HepG2 (cell line): Measurements from ENCODE around the gene PEF1. TPM values are rescaled to one million over a fixed set of nuclear protein-coding genes. Genes with fewer than 3 reads are reported as not detected.

Experiments used
- ATAC-seq: fragments of 200-7000 bp; cut with Tn5 transposase; 3 replicates; pipeline ENCODE4 v1.9.1; 2020; ENCODE audit warnings: mild to moderate bottlenecking, moderate library complexity
- BruUV-seq: library from RNA; stranded (reverse); fragments of 400-500 nt; replicated peaks from 2 replicates; lab custom pipeline; 2021; lab: Mats Ljungman, UMichigan
- CTCF ChIA-PET: fragments of 300-600 bp; formaldehyde crosslinking; extraction: SDS; loops from one replicate; lab custom pipeline; 2021; ENCODE audit warnings: low total read pairs, inconsistent platforms, low intra/inter-chr PET ratio; lab: Yijun Ruan, JAX
- POLR2A ChIA-PET: fragments of 350-600 bp; sonication (Branson Sonifier 250); formaldehyde crosslinking; loops from one replicate; lab custom pipeline; 2020; ENCODE audit warnings: antibody characterized with exemption, inconsistent platforms; lab: Yijun Ruan, JAX
- DNase-seq: peaks from one replicate; pipeline ENCODE4 v3.0.0-alpha.2; 2015; ENCODE audit warnings: low spot score
- FAIRE-seq: peaks from 3 replicates; lab custom pipeline; 2011; peaks lifted over from hg19 to GRCh38; lab: Jason Lieb, UNC
- H2AFZ ChIP-seq: one replicate; pipeline ENCODE4 v1.6.1; 2011; ENCODE audit warnings: low read length, inconsistent platforms
- H3K27ac ChIP-seq: fragments of 300-600 bp; 3 replicates; pipeline ENCODE4 v1.8.0; 2011; ENCODE audit warnings: mixed run types, mild to moderate bottlenecking, mixed read lengths, low read length, inconsistent platforms; ENCODE audit not compliant: insufficient read depth; ENCODE audit errors: extremely low read length
- H3K27me3 ChIP-seq, 2 experiments: fragments of 200-600 bp in 1 of 2; 2 replicates in 1 of 2; 3 replicates in 1 of 2; pipeline versions ENCODE4 v1.6.0 to v1.8.0; 2011; ENCODE audit warnings: low read length in 2 of 2, mild to moderate bottlenecking in 2 of 2, moderate library complexity in 2 of 2, inconsistent platforms in 1 of 2; ENCODE audit not compliant: insufficient read depth in 2 of 2, control insufficient read depth in 1 of 2
- H3K36me3 ChIP-seq, 2 experiments: fragments of 200-600 bp in 1 of 2; replicated peaks in 1 of 2; 2 replicates in 1 of 2; 3 replicates in 1 of 2; pipeline versions ENCODE4 v1.5.1 to v1.8.0; 2011; ENCODE audit warnings: low read length in 2 of 2, inconsistent platforms in 1 of 2; ENCODE audit not compliant: insufficient read depth in 2 of 2, control insufficient read depth in 1 of 2
- H3K4me1 ChIP-seq: 2 replicates; pipeline ENCODE4 v1.5.1; 2012; ENCODE audit warnings: low read length, inconsistent platforms; ENCODE audit not compliant: insufficient read depth
- H3K4me2 ChIP-seq: 2 replicates; pipeline ENCODE4 v1.6.0; 2011; ENCODE audit warnings: low read depth, low read length, inconsistent platforms
- H3K4me3 ChIP-seq, 3 experiments: fragments of 200-600 bp in 1 of 3; sonication (generic), shearing (Covaris generic) in 1 of 3; replicated peaks in 1 of 3; 2 replicates each; pipeline ENCODE4 v1.5.1; 2011 to 2016; ENCODE audit warnings: low read length in 3 of 3, inconsistent platforms in 2 of 3, low read depth in 2 of 3, mild to moderate bottlenecking in 2 of 3, control low read depth in 1 of 3, mixed read lengths in 1 of 3; ENCODE audit not compliant: insufficient read depth in 1 of 3
- H3K79me2 ChIP-seq: one replicate; pipeline ENCODE4 v1.6.1; 2011; ENCODE audit warnings: low read length, inconsistent platforms; ENCODE audit not compliant: insufficient read depth
- H3K9ac ChIP-seq: 2 replicates; pipeline ENCODE4 v1.6.0; 2011; ENCODE audit warnings: mild to moderate bottlenecking, low read depth, low read length, inconsistent platforms; ENCODE audit not compliant: insufficient read depth
- H3K9me3 ChIP-seq: 2 replicates; pipeline ENCODE4 v1.5.1; 2012; ENCODE audit warnings: mild to moderate bottlenecking, low read length
- H4K20me1 ChIP-seq: 2 replicates; pipeline ENCODE4 v1.6.0; 2011; ENCODE audit warnings: inconsistent platforms, mild to moderate bottlenecking, low read length, moderate library complexity; ENCODE audit not compliant: insufficient read depth
- MYNN ChIP-seq: sonication (generic); formaldehyde crosslinking; IDR thresholded peaks from 2 replicates; pipeline ENCODE4 v1.4.0; 2020; ENCODE audit warnings: mild to moderate bottlenecking, low read depth, missing genetic modification reagents
- NBN ChIP-seq: fragments of 450-650 bp; conservative IDR thresholded peaks from 2 replicates; pipeline ENCODE4 v1.6.1; 2017
- RBAK ChIP-seq: sonication (generic); formaldehyde crosslinking; IDR thresholded peaks from 2 replicates; pipeline ENCODE4 v1.5.1; 2020; ENCODE audit warnings: mild to moderate bottlenecking, missing genetic modification reagents
- ZNF263 ChIP-seq: sonication (generic); formaldehyde crosslinking; IDR thresholded peaks from 2 replicates; pipeline ENCODE4 v1.4.0; 2020; ENCODE audit warnings: missing genetic modification reagents
- ZNF557 ChIP-seq: sonication (generic); formaldehyde crosslinking; IDR thresholded peaks from 2 replicates; pipeline ENCODE4 v1.4.0; 2020; ENCODE audit warnings: missing genetic modification reagents
- ZNF788 ChIP-seq: sonication (generic); formaldehyde crosslinking; IDR thresholded peaks from 2 replicates; pipeline ENCODE4 v1.5.0; 2020; ENCODE audit warnings: mild to moderate bottlenecking, missing genetic modification reagents, borderline replicate concordance
- WGBS: methylation state at CpG from one replicate; pipeline ENCODE4 v1.1.6; 2017; ENCODE audit warnings: low lambda C conversion rate; 5-methylcytosine and 5-hydroxymethylcytosine counted together
- in situ Hi-C: cut with HindIII; loops from 2 replicates; pipeline ENCODE4 v1.10.0; 2017; ENCODE audit warnings: low pct_unique_long_range_greater_than_20kb; ENCODE audit not compliant: extremely low pct_ligation_motif_present
- intact Hi-C: fragments of 100-400 bp; cut with micrococcal nuclease; formaldehyde crosslinking; loops from one replicate; pipeline ENCODE4 v1.10.0; 2022; ENCODE audit not compliant: unreplicated experiment
- polyA plus RNA-seq, 8 experiments: library from polyadenylated mRNA; depleted of rRNA in 3 of 8; stranded (reverse) in 7 of 8; unstranded in 1 of 8; fragments of >200 nt; fragmentation: Illumina TruSeq in 4 of 8; extraction: Trizol in 4 of 8; gene quantifications; 2 replicates each; pipeline versions ENCODE4 v1.2.1 to v1.2.3, GENCODE V29; 2011 to 2016; ENCODE audit warnings: low read depth in 4 of 8, missing spikeins in 1 of 8, mixed read lengths in 1 of 8; ENCODE audit not compliant: insufficient read depth in 1 of 8
- total RNA-seq, 5 experiments: library from RNA; depleted of rRNA; stranded (reverse); fragments of >200 nt; fragmentation: Illumina TruSeq; extraction: Trizol; gene quantifications; 2 replicates each; pipeline ENCODE4 v1.2.3, GENCODE V29; 2016; ENCODE audit warnings: low read depth in 1 of 5
- TF ChIP-seq, protein P1 (sequence below): sonication (generic); formaldehyde crosslinking; IDR thresholded peaks from 2 replicates; pipeline ENCODE4 v1.4.0; 2020; ENCODE audit warnings: mild to moderate bottlenecking, missing genetic modification reagents

Gene PEF1
- total and polyA plus RNA-seq, 2 of the 13 experiments (the other 11 are each of a cell fraction or from before 2014, with no cell fraction given), result 57.1 to 57.8 TPM

DNA sequence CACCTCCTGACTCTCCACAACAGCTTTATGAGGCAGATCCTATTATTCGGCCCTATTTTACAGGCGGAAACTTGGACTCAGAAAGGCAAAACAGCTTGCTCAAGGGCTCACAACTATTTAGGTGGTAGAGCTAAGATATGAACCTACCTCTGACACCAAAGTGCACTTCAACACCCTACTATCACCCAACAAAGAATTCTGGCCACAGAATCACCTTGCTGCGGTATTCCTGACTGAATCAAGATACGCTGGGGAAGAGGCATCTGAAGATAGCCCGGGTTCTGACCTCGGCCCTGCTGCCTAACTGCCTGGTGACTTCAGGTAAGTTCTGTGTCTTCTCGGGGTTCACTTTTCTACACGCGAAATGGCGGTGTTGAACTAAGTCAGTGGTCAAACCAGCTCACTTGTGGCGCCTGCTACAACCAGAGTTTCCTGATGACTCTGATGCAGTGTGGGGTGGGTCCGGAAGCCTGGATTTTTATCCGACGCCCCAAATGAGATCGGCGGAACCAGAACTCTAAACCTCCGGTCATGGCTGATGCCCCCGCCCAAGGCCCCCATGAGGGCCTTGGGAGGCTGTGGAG is 608 bp downstream of the PEF1 start (continued):
- TF ChIP-seq ZNF263 (CRISPR knock-in tag), result no peak
- TF ChIP-seq NBN, result no peak
- TF ChIP-seq, protein P1, sequence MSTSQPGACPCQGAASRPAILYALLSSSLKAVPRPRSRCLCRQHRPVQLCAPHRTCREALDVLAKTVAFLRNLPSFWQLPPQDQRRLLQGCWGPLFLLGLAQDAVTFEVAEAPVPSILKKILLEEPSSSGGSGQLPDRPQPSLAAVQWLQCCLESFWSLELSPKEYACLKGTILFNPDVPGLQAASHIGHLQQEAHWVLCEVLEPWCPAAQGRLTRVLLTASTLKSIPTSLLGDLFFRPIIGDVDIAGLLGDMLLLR (CRISPR knock-in tag), result 0 out of 2 replicates have a peak, but pooled peaks have one; percentile 78

DNA sequence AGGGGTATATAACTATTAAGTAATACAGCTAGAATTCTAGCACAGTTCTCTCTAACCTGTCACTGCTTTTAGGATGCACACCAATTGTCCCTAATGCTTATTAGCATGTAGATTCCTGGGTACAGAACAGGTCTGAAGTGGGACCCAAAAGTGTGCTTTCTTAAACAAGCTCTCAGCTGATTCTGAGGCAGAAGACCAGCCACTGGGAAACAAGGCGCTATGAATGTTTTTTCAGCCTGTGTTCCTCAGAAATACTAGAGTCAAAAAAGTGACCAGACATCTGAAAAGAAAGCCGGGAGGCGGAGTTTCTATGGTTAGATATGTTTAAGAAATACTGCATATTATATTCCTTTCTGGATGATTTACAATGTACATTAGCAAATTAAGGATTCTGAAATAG is 1.8 kb downstream of the PEF1 start:
- intact Hi-C loops, result no loop called here
- H3K79me2 ChIP-seq, result peaks cover 56% of the 10 kb centered on the region
- no peak for TF ChIP-seq RBAK (CRISPR knock-in tag)
- no peak for TF ChIP-seq ZNF557 (CRISPR knock-in tag)
- no peak for TF ChIP-seq MYNN (CRISPR knock-in tag)
- no peak for TF ChIP-seq ZNF788 (CRISPR knock-in tag)
- TF ChIP-seq, all 625 proteins: peak for 0
- Histone ChIP-seq H4K20me1 (peaks cover 4% of the 10 kb centered on the region), H3K27ac (no peak overlapping the region), H3K9ac (no peak overlapping the region), H3K27me3 (no peaks in the 10 kb centered on the region; a peak in 1 of 5 replicates), H3K9me3 (no peaks in the 10 kb centered on the region), H3K4me1 (peaks cover 61% of the 10 kb centered on the region), H2AFZ (no peak overlapping the region), H3K4me2 (peak overlapping the region; percentile 91; the same call in 1 of the 2 replicates), H3K4me3 (no peak overlapping the region; a peak in 1 of 6 replicates), H3K36me3 (peaks cover 2 to 4% of the 10 kb centered on the region in 2 experiments; a peak in 1 of 5 replicates)
- CTCF ChIA-PET, result no interaction called here
- POLR2A ChIA-PET, result interaction anchor here (1.2 to 2.7 kb wide), 2 partner anchors 59 to 62 kb away, joined by 3 to 20 read pairs; partner anchors contain the start of gene COL16A1
- FAIRE-seq (no peak), ATAC-seq (no peak), DNase-seq (no peak)
- 92% methylated on average over 3 of the region's 3 CpGs for WGBS
- in situ Hi-C loops, result no loop called here
- no TSS peak for BruUV-seq
